ENCODE measurements around the gene TLK1. TPM values are rescaled to one million over a fixed set of nuclear protein-coding genes. Genes with fewer than 3 reads are reported as not detected.
"Not testable (repeated sequence)": the region's sequence is repeated elsewhere in the genome, so short reads cannot be mapped to it uniquely, and the experiment has no call there.

The TLK1 gene
- total RNA-seq, 4 donors from 2014 or later = 24.9 to 60.4 (median 38.3) TPM

- Histone ChIP-seq H3K36me3 (peaks cover 8% of the 10 kb centered on the region), H3K4me1 (no peaks in the 10 kb centered on the region), H3K9me3 (peaks cover 20% of the 10 kb centered on the region), H3K27ac (no peak overlapping the region), H3K4me3 (no peak overlapping the region), H3K27me3 (no peaks in the 10 kb centered on the region)
- no peak for DNase-seq (ENCODE audit: low spot score in 2 of 2)
- 93% methylated on average over 3 of the region's 3 CpGs for WGBS
- TF ChIP-seq CTCF (IDR thresholded peaks at IDR 0.05) = no peak
- TF ChIP-seq EP300 (IDR thresholded peaks at IDR 0.05) = no peak
- TF ChIP-seq POLR2A (IDR thresholded peaks at IDR 0.05) = no peak
- TF ChIP-seq POLR2AphosphoS5 (IDR thresholded peaks at IDR 0.05) = no peak
Measured at GRCh38 chr2:171100370-171100769, 60.3 kb downstream of the TLK1 start.

GRCh38 chr2:171098607-171099006, 62.1 kb downstream of the TLK1 start:
- TF ChIP-seq CTCF (IDR thresholded peaks at IDR 0.05) (no peak), POLR2A (IDR thresholded peaks at IDR 0.05) (no peak), EP300 (IDR thresholded peaks at IDR 0.05) (no peak), POLR2AphosphoS5 (IDR thresholded peaks at IDR 0.05) (no peak)
- Histone ChIP-seq H3K9me3 (peaks cover 20% of the 10 kb centered on the region), H3K4me3 (no peak overlapping the region), H3K27ac (no peak overlapping the region), H3K27me3 (no peaks in the 10 kb centered on the region), H3K36me3 (peaks cover 8% of the 10 kb centered on the region), H3K4me1 (no peaks in the 10 kb centered on the region)
- no peak for DNase-seq (ENCODE audit: low spot score in 2 of 2)

- TF ChIP-seq POLR2A (IDR thresholded peaks at IDR 0.05) = no peak
- TF ChIP-seq EP300 (IDR thresholded peaks at IDR 0.05) = no peak
- TF ChIP-seq POLR2AphosphoS5 (IDR thresholded peaks at IDR 0.05) = no peak
- no peak for TF ChIP-seq CTCF (IDR thresholded peaks at IDR 0.05)
- Histone ChIP-seq H3K9me3 (peaks cover 20% of the 10 kb centered on the region), H3K4me1 (no peaks in the 10 kb centered on the region), H3K36me3 (peaks cover 5% of the 10 kb centered on the region), H3K27ac (no peak overlapping the region), H3K4me3 (no peak overlapping the region), H3K27me3 (no peaks in the 10 kb centered on the region)
- WGBS = 92% methylated on average over 2 of the region's 2 CpGs
- no peak for DNase-seq (ENCODE audit: low spot score in 2 of 2)
Measured at GRCh38 chr2:171095014-171095582, 65.6 kb downstream of the TLK1 start.

- H3K9me3 ChIP-seq; H3K36me3 ChIP-seq; H3K4me3 ChIP-seq; H3K27ac ChIP-seq; H3K27me3 ChIP-seq; DNase-seq (ENCODE audit: low spot score in 2 of 2); H3K4me1 ChIP-seq: not testable (repeated sequence)
- WGBS = 96% methylated on average over 11 of the region's 11 CpGs
Measured at GRCh38 chr2:171091517-171091916, 69.2 kb downstream of the TLK1 start.

- H3K36me3 ChIP-seq = no peaks in the 10 kb centered on the region
- no peaks in the 10 kb centered on the region for H3K9me3 ChIP-seq
- no peaks in the 10 kb centered on the region for H3K27me3 ChIP-seq
- H3K4me1 ChIP-seq = peaks cover 7% of the 10 kb centered on the region
- WGBS = 96% methylated on average over 6 of the region's 6 CpGs
- H3K4me3 ChIP-seq = no peak overlapping the region
- TF ChIP-seq POLR2A (IDR thresholded peaks at IDR 0.05) (no peak), POLR2AphosphoS5 (IDR thresholded peaks at IDR 0.05) (no peak), EP300 (IDR thresholded peaks at IDR 0.05) (no peak), CTCF (IDR thresholded peaks at IDR 0.05) (no peak)
- no peak for DNase-seq (ENCODE audit: low spot score in 2 of 2)
- H3K27ac ChIP-seq = no peak overlapping the region
Measured at GRCh38 chr2:171089489-171089888, 71.2 kb downstream of the TLK1 start.
